ENCODE data around the gene FAAH.

DNA sequence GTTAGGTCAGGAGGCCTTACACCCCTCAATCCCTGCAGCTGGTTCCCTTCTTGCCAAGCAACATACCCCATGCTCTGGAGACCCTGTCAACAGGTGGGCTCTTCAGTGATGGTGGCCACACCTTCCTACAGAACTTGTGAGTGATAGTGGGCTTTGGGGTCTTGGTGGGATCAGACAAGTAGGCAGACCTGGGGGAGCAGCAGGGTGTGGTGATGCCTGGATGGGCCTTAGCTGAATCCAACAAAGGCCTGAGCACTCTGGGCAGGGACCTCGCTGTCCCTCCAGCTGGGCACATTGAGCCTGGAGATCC, 14.9 kb downstream of the FAAH start:
- TF ChIP-seq, protein P1, sequence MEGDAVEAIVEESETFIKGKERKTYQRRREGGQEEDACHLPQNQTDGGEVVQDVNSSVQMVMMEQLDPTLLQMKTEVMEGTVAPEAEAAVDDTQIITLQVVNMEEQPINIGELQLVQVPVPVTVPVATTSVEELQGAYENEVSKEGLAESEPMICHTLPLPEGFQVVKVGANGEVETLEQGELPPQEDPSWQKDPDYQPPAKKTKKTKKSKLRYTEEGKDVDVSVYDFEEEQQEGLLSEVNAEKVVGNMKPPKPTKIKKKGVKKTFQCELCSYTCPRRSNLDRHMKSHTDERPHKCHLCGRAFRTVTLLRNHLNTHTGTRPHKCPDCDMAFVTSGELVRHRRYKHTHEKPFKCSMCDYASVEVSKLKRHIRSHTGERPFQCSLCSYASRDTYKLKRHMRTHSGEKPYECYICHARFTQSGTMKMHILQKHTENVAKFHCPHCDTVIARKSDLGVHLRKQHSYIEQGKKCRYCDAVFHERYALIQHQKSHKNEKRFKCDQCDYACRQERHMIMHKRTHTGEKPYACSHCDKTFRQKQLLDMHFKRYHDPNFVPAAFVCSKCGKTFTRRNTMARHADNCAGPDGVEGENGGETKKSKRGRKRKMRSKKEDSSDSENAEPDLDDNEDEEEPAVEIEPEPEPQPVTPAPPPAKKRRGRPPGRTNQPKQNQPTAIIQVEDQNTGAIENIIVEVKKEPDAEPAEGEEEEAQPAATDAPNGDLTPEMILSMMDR (IDR thresholded peaks at IDR 0.05): no peak
- TF ChIP-seq POLR2A (IDR thresholded peaks at IDR 0.05) (no peak), EP300 (IDR thresholded peaks at IDR 0.05) (no peak)
